Smooth muscle cell (in vitro differentiated cells): ENCODE measurements around the gene NXPH2. TPM values are rescaled to one million over a fixed set of nuclear protein-coding genes. Genes with fewer than 3 reads are reported as not detected.
"Not testable (repeated sequence)": the region's sequence is repeated elsewhere in the genome, so short reads cannot be mapped to it uniquely, and the experiment has no call there.

Experiments used
- DNase-seq: peaks from one replicate; lab custom pipeline; 2025; ENCODE audit not compliant: unreplicated experiment; lab: John Stamatoyannopoulos, UW
- H2AFZ ChIP-seq: fragments of 200-600 bp; sonication (generic); 2 replicates; pipeline ENCODE4 v1.6.0; 2016; ENCODE audit warnings: antibody characterized with exemption, low read depth, mild to moderate bottlenecking
- H3F3A ChIP-seq: fragments of 200-600 bp; sonication (generic); 2 replicates; pipeline ENCODE4 v1.6.0; 2017; ENCODE audit warnings: antibody characterized with exemption, low read depth
- H3K27ac ChIP-seq: fragments of 200-600 bp; sonication (generic); 2 replicates; pipeline ENCODE4 v1.5.1; 2016; ENCODE audit warnings: low read depth, mild to moderate bottlenecking
- H3K27me3 ChIP-seq: fragments of 200-600 bp; sonication (generic); 2 replicates; pipeline ENCODE4 v1.6.1; 2016; ENCODE audit warnings: low read depth, mild to moderate bottlenecking
- H3K36me3 ChIP-seq: fragments of 200-600 bp; sonication (generic); 2 replicates; pipeline ENCODE4 v1.5.1; 2016; ENCODE audit warnings: low read depth
- H3K4me1 ChIP-seq: fragments of 200-600 bp; sonication (generic); 2 replicates; pipeline ENCODE4 v1.5.1; 2016; ENCODE audit warnings: low read depth
- H3K4me2 ChIP-seq: fragments of 200-600 bp; sonication (generic); 2 replicates; pipeline ENCODE4 v1.6.0; 2016; ENCODE audit warnings: mild to moderate bottlenecking
- H3K4me3 ChIP-seq: fragments of 200-600 bp; sonication (generic); 2 replicates; pipeline ENCODE4 v1.5.1; 2016; ENCODE audit warnings: mild to moderate bottlenecking
- H3K79me2 ChIP-seq: fragments of 200-600 bp; sonication (generic); 2 replicates; pipeline ENCODE4 v1.6.0; 2016; ENCODE audit warnings: low read depth, mild to moderate bottlenecking
- H3K9ac ChIP-seq: fragments of 200-600 bp; sonication (generic); 2 replicates; pipeline ENCODE4 v1.6.0; 2016; ENCODE audit warnings: low read depth
- H3K9me3 ChIP-seq: fragments of 200-600 bp; sonication (generic); replicated peaks from 2 replicates; pipeline ENCODE4 v1.5.1; 2016; ENCODE audit warnings: low read depth
- H4K20me1 ChIP-seq: fragments of 200-600 bp; sonication (generic); 2 replicates; pipeline ENCODE4 v1.6.0; 2016; ENCODE audit warnings: low read depth
- whole genome bisulfite sequencing: methylation state at CpG from one replicate; pipeline ENCODE4 v1.1.7; 2016; ENCODE audit warnings: low lambda C conversion rate; 5-methylcytosine and 5-hydroxymethylcytosine counted together
- polyA plus RNA-seq: library from polyadenylated mRNA; unstranded; fragments of >200 nt; fragmentation: Nextera tagmentation; extraction: Ambion mirVana; gene quantifications from 2 replicates; pipeline ENCODE4 v1.2.1, GENCODE V29; 2016
- total RNA-seq: library from RNA; depleted of rRNA; stranded (reverse); fragments of >200 nt; gene quantifications from 2 replicates; pipeline ENCODE4 v1.2.3, GENCODE V29; 2014
- TF ChIP-seq, protein P1 (sequence below): fragments of 200-600 bp; sonication (generic); IDR thresholded peaks from 2 replicates; pipeline ENCODE4 v1.5.1; 2017; ENCODE audit warnings: borderline replicate concordance, mild to moderate bottlenecking, antibody characterized with exemption; ENCODE audit not compliant: insufficient read depth, poor library complexity, severe bottlenecking

The NXPH2 gene
- total and polyA plus RNA-seq, 2 experiments from 2014 or later, result not detected

DNA sequence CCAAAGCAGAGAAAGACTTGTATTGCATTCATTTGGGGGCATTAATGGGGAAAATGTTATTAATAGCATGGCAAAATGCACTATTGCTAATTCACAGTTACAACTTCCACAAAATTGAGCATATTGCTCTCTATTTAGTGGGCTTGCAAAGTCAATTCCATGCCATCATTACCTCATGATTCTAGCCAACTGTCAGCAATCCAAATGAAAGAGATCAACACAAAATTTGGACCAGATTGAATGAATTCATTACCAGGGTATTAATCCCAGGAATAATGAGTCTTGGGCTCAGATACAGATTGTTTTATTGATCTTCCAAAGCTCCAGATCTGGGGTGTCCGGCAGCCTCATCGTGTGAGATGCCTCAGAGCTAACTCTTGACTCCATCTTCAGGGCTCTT lies 38.3 kb downstream of the NXPH2 start:
- Histone ChIP-seq H4K20me1 (no peaks in the 10 kb centered on the region), H3K79me2 (no peaks in the 10 kb centered on the region), H3K27me3 (no peaks in the 10 kb centered on the region), H3K4me3 (no peak overlapping the region), H3K9me3 (no peaks in the 10 kb centered on the region), H3K4me1 (no peaks in the 10 kb centered on the region), H3F3A (no peaks in the 10 kb centered on the region), H2AFZ (no peak overlapping the region), H3K4me2 (no peak overlapping the region), H3K9ac (no peak overlapping the region), H3K27ac (no peak overlapping the region), H3K36me3 (no peaks in the 10 kb centered on the region)
- 94% methylated on average over 2 of the region's 2 CpGs for WGBS
- DNase-seq, result no peak
- TF ChIP-seq, protein P1, sequence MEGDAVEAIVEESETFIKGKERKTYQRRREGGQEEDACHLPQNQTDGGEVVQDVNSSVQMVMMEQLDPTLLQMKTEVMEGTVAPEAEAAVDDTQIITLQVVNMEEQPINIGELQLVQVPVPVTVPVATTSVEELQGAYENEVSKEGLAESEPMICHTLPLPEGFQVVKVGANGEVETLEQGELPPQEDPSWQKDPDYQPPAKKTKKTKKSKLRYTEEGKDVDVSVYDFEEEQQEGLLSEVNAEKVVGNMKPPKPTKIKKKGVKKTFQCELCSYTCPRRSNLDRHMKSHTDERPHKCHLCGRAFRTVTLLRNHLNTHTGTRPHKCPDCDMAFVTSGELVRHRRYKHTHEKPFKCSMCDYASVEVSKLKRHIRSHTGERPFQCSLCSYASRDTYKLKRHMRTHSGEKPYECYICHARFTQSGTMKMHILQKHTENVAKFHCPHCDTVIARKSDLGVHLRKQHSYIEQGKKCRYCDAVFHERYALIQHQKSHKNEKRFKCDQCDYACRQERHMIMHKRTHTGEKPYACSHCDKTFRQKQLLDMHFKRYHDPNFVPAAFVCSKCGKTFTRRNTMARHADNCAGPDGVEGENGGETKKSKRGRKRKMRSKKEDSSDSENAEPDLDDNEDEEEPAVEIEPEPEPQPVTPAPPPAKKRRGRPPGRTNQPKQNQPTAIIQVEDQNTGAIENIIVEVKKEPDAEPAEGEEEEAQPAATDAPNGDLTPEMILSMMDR, result no peak

DNA sequence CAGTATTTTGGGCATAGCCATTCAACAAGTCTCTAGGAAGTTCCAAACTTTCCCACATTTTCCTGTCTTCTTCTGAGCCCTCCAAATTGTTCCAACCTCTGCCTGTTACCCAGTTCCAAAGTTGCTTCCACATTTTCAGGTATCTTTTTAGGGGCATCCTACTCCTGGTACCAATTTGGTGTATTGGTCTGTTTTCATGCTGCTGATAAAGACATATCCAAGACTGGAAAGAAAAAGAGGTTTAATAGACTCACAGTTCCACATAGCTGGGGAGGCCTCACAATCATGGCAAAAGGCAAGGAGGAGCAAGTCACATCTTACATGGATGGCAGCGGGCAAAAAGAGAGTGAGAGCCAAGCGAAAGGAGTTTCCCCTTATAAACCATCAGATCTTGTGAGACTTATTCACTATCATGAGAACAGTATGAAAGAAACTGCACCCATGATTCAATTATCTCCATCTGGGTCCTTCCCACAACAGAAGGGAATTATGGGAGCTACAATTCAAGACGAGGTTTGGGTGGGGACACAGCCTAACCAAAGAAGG lies 43.1 kb downstream of the NXPH2 start:
- H3K4me2 ChIP-seq, H3F3A ChIP-seq, H3K4me3 ChIP-seq, DNase-seq, H2AFZ ChIP-seq, H3K4me1 ChIP-seq, H3K36me3 ChIP-seq, H3K9me3 ChIP-seq, H3K79me2 ChIP-seq, H3K9ac ChIP-seq, H3K27ac ChIP-seq, H4K20me1 ChIP-seq, H3K27me3 ChIP-seq: not testable (repeated sequence)
- 94% methylated on average over 3 of the region's 3 CpGs for WGBS

DNA sequence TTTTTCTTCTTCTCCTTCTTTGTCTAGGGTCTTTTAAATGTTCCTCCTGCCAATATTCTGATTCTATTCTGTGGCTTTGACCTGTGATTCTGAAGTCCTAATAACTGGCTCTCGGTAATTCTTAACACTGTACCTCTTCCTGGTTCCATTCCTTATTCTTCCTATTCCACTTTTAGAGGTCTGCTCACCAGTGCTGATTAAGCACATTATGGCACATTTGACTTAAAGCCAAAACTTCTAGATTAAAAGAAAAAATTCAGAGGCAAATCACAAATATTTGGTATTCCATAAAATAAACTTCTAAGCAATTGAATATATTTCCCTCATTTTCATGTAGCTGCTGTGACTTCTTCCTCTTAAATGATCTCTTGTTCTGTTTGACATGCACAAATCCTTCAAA lies 47.5 kb downstream of the NXPH2 start:
- no peak for DNase-seq
- 100% methylated on average over 1 of the region's 1 CpG for WGBS
- Histone ChIP-seq H3K9ac (no peak overlapping the region), H3K9me3 (no peaks in the 10 kb centered on the region), H3K4me2 (no peak overlapping the region), H3K4me3 (no peak overlapping the region), H4K20me1 (no peaks in the 10 kb centered on the region), H3K27me3 (no peaks in the 10 kb centered on the region), H3F3A (no peaks in the 10 kb centered on the region), H3K36me3 (no peaks in the 10 kb centered on the region), H3K79me2 (no peaks in the 10 kb centered on the region), H2AFZ (no peak overlapping the region), H3K4me1 (no peaks in the 10 kb centered on the region), H3K27ac (no peak overlapping the region)
- TF ChIP-seq, protein P1, result no peak

DNA sequence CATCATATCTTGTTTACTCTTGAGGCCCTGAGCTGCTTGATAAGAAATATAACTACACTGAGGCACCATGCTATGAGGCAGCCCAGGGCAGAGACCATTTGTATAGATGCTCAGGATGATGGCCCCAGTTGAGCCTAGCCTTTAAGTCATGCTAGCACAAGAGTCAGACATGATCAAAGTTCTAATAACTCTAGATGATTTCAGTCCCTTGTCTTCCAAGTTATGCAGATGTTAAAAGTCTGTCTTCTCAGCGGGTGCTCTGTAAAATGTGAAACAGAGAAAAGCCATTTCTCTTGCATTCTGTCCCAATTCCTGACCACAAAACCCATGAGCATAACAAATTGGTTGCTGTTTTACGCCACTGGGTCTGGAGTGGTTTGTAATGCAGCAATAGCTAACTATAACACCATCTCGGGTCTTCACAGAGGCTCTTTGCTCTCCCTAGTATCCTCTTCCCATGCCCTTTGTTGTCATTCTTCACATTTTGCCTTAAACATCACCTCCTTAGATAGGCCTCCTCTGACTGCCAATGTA lies 49.6 kb downstream of the NXPH2 start:
- Histone ChIP-seq H3K4me1 (no peaks in the 10 kb centered on the region), H3K79me2 (no peaks in the 10 kb centered on the region), H3K4me3 (no peak overlapping the region), H3K36me3 (no peaks in the 10 kb centered on the region), H3K9ac (no peak overlapping the region), H3K27ac (no peak overlapping the region), H3K27me3 (no peaks in the 10 kb centered on the region), H3F3A (no peaks in the 10 kb centered on the region), H3K9me3 (no peaks in the 10 kb centered on the region), H4K20me1 (no peaks in the 10 kb centered on the region), H2AFZ (no peak overlapping the region), H3K4me2 (no peak overlapping the region)
- DNase-seq, result no peak
- WGBS, result 75% methylated on average over 3 of the region's 3 CpGs
- TF ChIP-seq, protein P1, result no peak
